Fibroblast of lung (primary cell): ENCODE results near the gene SLC49A4.

Experiments
- EZH2 ChIP-seq: IDR thresholded peaks from 2 replicates; pipeline ENCODE4 v1.5.1; 2012; ENCODE audit warnings: low read length, control low read depth, mild to moderate bottlenecking; ENCODE audit errors: missing control alignments
- TF ChIP-seq, protein P1 (sequence below), 2 donors: IDR thresholded peaks in 1 of 2; conservative IDR thresholded peaks in 1 of 2; 1 replicate in 1 of 2; 2 replicates in 1 of 2; pipeline ENCODE4 v1.5.1; 2011 to 2012; ENCODE audit warnings: low read length in 2 of 2, control low read depth in 1 of 2, inconsistent platforms in 1 of 2, low read depth in 1 of 2, mild to moderate bottlenecking in 1 of 2

DNA sequence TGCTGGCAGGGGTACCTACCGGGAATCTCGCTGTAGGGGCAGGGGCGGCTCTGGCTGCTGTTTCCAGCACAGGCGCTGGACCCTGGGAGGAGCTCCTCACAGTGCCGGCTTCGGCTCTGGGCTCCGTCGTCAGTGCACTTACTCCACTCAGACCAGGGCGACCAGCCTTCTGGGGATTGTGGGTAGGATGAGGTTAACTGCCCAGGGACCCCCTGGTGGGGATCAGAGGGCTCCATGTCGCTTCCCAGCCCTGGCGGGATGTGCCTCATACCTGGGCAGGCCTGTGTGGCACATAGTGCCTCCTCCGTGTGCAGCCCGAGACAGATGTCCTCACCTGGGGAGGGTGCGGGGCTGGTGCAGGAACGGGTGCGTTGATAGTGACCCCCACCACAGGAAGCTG lies 117.0 kb downstream of the SLC49A4 start:
- TF ChIP-seq, protein P1, sequence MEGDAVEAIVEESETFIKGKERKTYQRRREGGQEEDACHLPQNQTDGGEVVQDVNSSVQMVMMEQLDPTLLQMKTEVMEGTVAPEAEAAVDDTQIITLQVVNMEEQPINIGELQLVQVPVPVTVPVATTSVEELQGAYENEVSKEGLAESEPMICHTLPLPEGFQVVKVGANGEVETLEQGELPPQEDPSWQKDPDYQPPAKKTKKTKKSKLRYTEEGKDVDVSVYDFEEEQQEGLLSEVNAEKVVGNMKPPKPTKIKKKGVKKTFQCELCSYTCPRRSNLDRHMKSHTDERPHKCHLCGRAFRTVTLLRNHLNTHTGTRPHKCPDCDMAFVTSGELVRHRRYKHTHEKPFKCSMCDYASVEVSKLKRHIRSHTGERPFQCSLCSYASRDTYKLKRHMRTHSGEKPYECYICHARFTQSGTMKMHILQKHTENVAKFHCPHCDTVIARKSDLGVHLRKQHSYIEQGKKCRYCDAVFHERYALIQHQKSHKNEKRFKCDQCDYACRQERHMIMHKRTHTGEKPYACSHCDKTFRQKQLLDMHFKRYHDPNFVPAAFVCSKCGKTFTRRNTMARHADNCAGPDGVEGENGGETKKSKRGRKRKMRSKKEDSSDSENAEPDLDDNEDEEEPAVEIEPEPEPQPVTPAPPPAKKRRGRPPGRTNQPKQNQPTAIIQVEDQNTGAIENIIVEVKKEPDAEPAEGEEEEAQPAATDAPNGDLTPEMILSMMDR (conservative IDR thresholded peaks at IDR 0.05 in 1 of 2, IDR thresholded peaks at IDR 0.05 in 1 of 2; ENCODE audit: low read depth in 1 of 2, low read length in 2 of 2) = no peak
- no peak for TF ChIP-seq EZH2
